ENCODE results near the gene SIX6.

- TF ChIP-seq CTCF (IDR thresholded peaks at IDR 0.05 in 8 of 11, conservative IDR thresholded peaks at IDR 0.05 in 3 of 11) = no peak
- no peak for TF ChIP-seq POLR2AphosphoS5 (IDR thresholded peaks at IDR 0.05)
Observed at GRCh38 chr14:60509438-60510253, 700 bp downstream of the SIX6 start.
